ENCODE data around the gene STAB1. TPM values are rescaled to one million over a fixed set of nuclear protein-coding genes. Genes with fewer than 3 reads are reported as not detected.

Gene STAB1
- total and polyA plus RNA-seq, 2 experiments from 2014 or later, result 0.90 to 1.9 TPM

DNA sequence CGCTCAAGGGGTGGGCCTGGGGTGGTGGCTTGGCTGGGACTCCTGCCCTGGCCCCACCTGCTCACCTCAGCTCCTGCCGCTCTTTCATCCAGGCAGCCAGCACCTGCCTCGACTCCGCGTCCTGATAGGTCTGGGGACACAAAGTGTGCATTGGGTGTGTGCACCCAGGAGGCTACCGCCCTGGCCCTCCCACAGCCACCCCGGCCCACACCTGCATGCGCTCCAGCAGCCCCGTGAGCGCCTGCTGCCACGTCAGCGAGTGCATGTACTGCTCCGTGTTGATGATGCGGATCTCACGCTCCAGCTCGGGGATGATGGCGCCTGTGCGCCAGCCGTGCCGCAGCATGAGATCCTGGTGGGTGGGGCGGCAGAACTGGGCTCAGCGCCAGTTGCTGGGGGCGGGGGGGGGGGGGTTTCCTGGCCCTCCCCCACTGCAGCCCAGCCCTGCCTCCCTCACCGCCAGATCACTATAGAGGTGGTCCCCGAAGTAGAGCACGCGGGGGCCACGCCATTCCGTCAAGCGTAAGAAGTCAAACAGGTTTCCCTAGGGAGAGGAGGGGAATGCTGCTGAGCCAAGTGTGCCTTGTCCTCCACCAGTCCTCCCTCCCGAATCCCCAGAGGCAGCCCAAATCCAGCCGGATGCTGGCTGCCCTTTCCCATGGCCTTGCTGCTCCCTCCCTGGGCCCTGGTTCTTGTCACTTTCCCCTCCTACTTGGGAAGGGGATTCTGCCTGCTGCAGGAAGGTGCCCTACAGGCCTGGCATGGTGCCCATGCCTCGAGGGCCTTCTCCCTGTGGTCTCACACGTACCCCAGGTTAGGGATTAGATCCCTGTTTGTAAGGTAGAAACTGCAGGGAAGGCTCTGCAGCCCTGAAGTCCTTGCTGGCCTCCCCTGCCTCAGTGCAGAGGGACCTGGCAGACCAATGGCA, 29.9 kb downstream of the STAB1 start:
- no peaks in the 10 kb centered on the region for H3K9me2 ChIP-seq (ENCODE audit: insufficient read depth)
- TF ChIP-seq, protein P1, sequence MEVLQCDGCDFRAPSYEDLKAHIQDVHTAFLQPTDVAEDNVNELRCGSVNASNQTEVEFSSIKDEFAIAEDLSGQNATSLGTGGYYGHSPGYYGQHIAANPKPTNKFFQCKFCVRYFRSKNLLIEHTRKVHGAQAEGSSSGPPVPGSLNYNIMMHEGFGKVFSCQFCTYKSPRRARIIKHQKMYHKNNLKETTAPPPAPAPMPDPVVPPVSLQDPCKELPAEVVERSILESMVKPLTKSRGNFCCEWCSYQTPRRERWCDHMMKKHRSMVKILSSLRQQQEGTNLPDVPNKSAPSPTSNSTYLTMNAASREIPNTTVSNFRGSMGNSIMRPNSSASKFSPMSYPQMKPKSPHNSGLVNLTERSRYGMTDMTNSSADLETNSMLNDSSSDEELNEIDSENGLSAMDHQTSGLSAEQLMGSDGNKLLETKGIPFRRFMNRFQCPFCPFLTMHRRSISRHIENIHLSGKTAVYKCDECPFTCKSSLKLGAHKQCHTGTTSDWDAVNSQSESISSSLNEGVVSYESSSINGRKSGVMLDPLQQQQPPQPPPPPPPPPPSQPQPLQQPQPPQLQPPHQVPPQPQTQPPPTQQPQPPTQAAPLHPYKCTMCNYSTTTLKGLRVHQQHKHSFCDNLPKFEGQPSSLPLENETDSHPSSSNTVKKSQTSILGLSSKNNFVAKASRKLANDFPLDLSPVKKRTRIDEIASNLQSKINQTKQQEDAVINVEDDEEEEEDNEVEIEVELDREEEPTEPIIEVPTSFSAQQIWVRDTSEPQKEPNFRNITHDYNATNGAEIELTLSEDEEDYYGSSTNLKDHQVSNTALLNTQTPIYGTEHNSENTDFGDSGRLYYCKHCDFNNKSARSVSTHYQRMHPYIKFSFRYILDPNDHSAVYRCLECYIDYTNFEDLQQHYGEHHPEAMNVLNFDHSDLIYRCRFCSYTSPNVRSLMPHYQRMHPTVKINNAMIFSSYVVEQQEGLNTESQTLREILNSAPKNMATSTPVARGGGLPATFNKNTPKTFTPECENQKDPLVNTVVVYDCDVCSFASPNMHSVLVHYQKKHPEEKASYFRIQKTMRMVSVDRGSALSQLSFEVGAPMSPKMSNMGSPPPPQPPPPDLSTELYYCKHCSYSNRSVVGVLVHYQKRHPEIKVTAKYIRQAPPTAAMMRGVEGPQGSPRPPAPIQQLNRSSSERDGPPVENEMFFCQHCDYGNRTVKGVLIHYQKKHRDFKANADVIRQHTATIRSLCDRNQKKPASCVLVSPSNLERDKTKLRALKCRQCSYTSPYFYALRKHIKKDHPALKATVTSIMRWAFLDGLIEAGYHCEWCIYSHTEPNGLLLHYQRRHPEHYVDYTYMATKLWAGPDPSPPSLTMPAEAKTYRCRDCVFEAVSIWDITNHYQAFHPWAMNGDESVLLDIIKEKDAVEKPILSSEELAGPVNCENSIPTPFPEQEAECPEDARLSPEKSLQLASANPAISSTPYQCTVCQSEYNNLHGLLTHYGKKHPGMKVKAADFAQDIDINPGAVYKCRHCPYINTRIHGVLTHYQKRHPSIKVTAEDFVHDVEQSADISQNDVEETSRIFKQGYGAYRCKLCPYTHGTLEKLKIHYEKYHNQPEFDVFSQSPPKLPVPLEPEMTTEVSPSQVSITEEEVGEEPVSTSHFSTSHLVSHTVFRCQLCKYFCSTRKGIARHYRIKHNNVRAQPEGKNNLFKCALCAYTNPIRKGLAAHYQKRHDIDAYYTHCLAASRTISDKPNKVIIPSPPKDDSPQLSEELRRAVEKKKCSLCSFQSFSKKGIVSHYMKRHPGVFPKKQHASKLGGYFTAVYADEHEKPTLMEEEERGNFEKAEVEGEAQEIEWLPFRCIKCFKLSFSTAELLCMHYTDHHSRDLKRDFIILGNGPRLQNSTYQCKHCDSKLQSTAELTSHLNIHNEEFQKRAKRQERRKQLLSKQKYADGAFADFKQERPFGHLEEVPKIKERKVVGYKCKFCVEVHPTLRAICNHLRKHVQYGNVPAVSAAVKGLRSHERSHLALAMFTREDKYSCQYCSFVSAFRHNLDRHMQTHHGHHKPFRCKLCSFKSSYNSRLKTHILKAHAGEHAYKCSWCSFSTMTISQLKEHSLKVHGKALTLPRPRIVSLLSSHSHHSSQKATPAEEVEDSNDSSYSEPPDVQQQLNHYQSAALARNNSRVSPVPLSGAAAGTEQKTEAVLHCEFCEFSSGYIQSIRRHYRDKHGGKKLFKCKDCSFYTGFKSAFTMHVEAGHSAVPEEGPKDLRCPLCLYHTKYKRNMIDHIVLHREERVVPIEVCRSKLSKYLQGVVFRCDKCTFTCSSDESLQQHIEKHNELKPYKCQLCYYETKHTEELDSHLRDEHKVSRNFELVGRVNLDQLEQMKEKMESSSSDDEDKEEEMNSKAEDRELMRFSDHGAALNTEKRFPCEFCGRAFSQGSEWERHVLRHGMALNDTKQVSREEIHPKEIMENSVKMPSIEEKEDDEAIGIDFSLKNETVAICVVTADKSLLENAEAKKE (CRISPR knock-in tag; IDR thresholded peaks at IDR 0.05), result no peak
- TF ChIP-seq EZH2phosphoT487 (IDR thresholded peaks at IDR 0.05; ENCODE audit: unreplicated experiment) (no peak), POLR2AphosphoS5 (IDR thresholded peaks at IDR 0.05; ENCODE audit: low read depth) (no peak), NANOG (IDR thresholded peaks at IDR 0.05; ENCODE audit: borderline replicate concordance) (no peak), EZH2 (IDR thresholded peaks at IDR 0.05; ENCODE audit: low read depth, unreplicated experiment) (no peak), ZNF114 (CRISPR knock-in tag; IDR thresholded peaks at IDR 0.05) (no peak), STAT1 (IDR thresholded peaks at IDR 0.05; ENCODE audit: unreplicated experiment) (no peak), ZNF331 (CRISPR knock-in tag; IDR thresholded peaks at IDR 0.05; ENCODE audit: low read depth) (no peak), CREB1 (CRISPR knock-in tag; IDR thresholded peaks at IDR 0.05; ENCODE audit: low read depth) (no peak), JUNB (IDR thresholded peaks at IDR 0.05; ENCODE audit: unreplicated experiment) (no peak)
- TF ChIP-seq, protein P2, sequence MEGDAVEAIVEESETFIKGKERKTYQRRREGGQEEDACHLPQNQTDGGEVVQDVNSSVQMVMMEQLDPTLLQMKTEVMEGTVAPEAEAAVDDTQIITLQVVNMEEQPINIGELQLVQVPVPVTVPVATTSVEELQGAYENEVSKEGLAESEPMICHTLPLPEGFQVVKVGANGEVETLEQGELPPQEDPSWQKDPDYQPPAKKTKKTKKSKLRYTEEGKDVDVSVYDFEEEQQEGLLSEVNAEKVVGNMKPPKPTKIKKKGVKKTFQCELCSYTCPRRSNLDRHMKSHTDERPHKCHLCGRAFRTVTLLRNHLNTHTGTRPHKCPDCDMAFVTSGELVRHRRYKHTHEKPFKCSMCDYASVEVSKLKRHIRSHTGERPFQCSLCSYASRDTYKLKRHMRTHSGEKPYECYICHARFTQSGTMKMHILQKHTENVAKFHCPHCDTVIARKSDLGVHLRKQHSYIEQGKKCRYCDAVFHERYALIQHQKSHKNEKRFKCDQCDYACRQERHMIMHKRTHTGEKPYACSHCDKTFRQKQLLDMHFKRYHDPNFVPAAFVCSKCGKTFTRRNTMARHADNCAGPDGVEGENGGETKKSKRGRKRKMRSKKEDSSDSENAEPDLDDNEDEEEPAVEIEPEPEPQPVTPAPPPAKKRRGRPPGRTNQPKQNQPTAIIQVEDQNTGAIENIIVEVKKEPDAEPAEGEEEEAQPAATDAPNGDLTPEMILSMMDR (conservative IDR thresholded peaks at IDR 0.05; ENCODE audit: low read depth in 2 of 2), result no peak
- TF ChIP-seq, protein P3, sequence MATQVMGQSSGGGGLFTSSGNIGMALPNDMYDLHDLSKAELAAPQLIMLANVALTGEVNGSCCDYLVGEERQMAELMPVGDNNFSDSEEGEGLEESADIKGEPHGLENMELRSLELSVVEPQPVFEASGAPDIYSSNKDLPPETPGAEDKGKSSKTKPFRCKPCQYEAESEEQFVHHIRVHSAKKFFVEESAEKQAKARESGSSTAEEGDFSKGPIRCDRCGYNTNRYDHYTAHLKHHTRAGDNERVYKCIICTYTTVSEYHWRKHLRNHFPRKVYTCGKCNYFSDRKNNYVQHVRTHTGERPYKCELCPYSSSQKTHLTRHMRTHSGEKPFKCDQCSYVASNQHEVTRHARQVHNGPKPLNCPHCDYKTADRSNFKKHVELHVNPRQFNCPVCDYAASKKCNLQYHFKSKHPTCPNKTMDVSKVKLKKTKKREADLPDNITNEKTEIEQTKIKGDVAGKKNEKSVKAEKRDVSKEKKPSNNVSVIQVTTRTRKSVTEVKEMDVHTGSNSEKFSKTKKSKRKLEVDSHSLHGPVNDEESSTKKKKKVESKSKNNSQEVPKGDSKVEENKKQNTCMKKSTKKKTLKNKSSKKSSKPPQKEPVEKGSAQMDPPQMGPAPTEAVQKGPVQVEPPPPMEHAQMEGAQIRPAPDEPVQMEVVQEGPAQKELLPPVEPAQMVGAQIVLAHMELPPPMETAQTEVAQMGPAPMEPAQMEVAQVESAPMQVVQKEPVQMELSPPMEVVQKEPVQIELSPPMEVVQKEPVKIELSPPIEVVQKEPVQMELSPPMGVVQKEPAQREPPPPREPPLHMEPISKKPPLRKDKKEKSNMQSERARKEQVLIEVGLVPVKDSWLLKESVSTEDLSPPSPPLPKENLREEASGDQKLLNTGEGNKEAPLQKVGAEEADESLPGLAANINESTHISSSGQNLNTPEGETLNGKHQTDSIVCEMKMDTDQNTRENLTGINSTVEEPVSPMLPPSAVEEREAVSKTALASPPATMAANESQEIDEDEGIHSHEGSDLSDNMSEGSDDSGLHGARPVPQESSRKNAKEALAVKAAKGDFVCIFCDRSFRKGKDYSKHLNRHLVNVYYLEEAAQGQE (IDR thresholded peaks at IDR 0.05; ENCODE audit: unreplicated experiment), result no peak
- TF ChIP-seq, protein P4, sequence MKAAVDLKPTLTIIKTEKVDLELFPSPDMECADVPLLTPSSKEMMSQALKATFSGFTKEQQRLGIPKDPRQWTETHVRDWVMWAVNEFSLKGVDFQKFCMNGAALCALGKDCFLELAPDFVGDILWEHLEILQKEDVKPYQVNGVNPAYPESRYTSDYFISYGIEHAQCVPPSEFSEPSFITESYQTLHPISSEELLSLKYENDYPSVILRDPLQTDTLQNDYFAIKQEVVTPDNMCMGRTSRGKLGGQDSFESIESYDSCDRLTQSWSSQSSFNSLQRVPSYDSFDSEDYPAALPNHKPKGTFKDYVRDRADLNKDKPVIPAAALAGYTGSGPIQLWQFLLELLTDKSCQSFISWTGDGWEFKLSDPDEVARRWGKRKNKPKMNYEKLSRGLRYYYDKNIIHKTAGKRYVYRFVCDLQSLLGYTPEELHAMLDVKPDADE (IDR thresholded peaks at IDR 0.05), result no peak

More for the DNA sequence above, 29.9 kb downstream of the STAB1 start:
- peaks cover 2% of the 10 kb centered on the region; the same call in 1 of the 2 replicates for H3K79me2 ChIP-seq (replicated peaks; ENCODE audit: insufficient read depth)
- no peaks in the 10 kb centered on the region for H3K4me1 ChIP-seq (ENCODE audit: insufficient read depth)
- H4K20me1 ChIP-seq (replicated peaks; ENCODE audit: insufficient read depth), result peaks cover 4% of the 10 kb centered on the region; the same call in 1 of the 2 replicates
- H3K9me3 Mint-ChIP-seq, result no peaks in the 10 kb centered on the region
- no peak overlapping the region for H3K4me3 ChIP-seq
- no peak overlapping the region for H2AFZ ChIP-seq
- no peak for DNase-seq (ENCODE audit: low spot score)
- H3K36me3 ChIP-seq (ENCODE audit: insufficient read depth), result peaks cover 10% of the 10 kb centered on the region; the same call in 1 of the 2 replicates
- H3F3A ChIP-seq (replicated peaks; ENCODE audit: low read depth), result no peaks in the 10 kb centered on the region
- H3K27ac ChIP-seq (ENCODE audit: low read depth), result no peak overlapping the region
- no peak overlapping the region for H3K27ac Mint-ChIP-seq
- ATAC-seq, result no peak
- H3K4me1 Mint-ChIP-seq, result peaks cover under 1% of the 10 kb centered on the region; the same call in 1 of the 3 replicates
- peaks cover 53% of the 10 kb centered on the region for H3K36me3 Mint-ChIP-seq (ENCODE audit: low read depth)
- H3K4me2 ChIP-seq, result no peak overlapping the region
- H3K27me3 ChIP-seq (ENCODE audit: insufficient read depth), result no peaks in the 10 kb centered on the region
- H3K4me3 Mint-ChIP-seq, result no peak overlapping the region
- H3K27me3 Mint-ChIP-seq (ENCODE audit: insufficient read depth, low read depth, poor library complexity), result peaks cover 8% of the 10 kb centered on the region
